Measurements from ENCODE around the gene ARVCF. TPM values are rescaled to one million over a fixed set of nuclear protein-coding genes. Genes with fewer than 3 reads are reported as not detected.

ARVCF gene
- total and polyA plus RNA-seq, 2 of the 8 experiments (the other 6 are each of a cell fraction or from before 2014, with no cell fraction given) = 31.0 to 43.2 TPM

DNA sequence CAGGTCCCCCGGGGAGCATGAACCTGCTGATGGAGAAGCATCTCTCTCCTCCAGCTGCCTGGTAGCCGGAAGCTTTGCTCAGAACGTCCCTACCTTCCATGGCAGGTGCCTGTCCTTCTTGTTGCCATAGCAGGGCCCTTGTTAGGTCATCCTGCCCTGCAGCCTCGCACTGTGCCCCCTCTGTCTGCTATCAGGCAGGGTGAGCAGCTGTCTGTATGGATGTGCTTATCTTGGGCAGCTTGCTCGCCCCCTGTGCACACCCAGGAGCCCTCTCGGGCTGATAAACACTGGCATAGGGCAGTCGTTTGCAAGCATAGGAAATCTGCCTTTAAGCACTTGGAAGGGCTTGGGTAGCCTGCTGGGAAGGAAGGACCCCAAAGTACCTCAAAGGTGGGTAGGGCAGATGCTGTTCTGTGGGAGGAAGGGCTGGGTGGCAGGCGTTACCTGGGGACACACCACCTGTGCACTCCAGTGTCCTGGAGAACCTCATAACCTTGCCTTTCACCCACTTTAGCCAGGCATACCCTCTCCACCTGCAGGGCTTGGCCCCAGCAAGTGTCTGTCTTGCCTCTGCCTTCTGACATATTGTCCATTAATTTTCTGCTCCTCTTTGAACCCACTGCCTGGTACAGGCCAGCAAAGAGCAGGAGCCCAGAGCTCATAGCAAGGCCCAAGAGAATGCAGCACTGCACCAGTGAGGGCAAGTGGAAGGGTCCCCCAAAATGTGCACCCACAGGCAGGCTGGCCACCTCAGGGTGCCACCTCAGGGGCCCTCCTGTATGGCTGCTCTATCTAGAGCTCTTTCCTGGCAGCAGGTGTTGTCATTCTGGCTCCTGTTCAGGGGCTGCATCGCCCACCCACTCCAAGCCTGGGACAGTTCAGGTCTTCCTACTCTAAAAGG, 83.0 kb downstream of the ARVCF start (continued):
- TF ChIP-seq ASH2L (IDR thresholded peaks at IDR 0.05; ENCODE audit: low read length) (no peak), BACH1 (IDR thresholded peaks at IDR 0.05; ENCODE audit: low read length) (no peak), SP1 (IDR thresholded peaks at IDR 0.05; ENCODE audit: low read depth, low read length) (no peak), ATF2 (IDR thresholded peaks at IDR 0.05; ENCODE audit: low read length) (no peak)
